CD4-positive, alpha-beta T cell treated with Interferon gamma for 1 hour (primary cell): Measurements from ENCODE around the gene BLVRA.
A peak's percentile ranks its signal among the peaks of the same experiment; 100 is the strongest.

Experiments
- DNase-seq: peaks from one replicate; pipeline ENCODE4 v3.0.0-alpha.2; 2020

The BLVRA gene

DNA sequence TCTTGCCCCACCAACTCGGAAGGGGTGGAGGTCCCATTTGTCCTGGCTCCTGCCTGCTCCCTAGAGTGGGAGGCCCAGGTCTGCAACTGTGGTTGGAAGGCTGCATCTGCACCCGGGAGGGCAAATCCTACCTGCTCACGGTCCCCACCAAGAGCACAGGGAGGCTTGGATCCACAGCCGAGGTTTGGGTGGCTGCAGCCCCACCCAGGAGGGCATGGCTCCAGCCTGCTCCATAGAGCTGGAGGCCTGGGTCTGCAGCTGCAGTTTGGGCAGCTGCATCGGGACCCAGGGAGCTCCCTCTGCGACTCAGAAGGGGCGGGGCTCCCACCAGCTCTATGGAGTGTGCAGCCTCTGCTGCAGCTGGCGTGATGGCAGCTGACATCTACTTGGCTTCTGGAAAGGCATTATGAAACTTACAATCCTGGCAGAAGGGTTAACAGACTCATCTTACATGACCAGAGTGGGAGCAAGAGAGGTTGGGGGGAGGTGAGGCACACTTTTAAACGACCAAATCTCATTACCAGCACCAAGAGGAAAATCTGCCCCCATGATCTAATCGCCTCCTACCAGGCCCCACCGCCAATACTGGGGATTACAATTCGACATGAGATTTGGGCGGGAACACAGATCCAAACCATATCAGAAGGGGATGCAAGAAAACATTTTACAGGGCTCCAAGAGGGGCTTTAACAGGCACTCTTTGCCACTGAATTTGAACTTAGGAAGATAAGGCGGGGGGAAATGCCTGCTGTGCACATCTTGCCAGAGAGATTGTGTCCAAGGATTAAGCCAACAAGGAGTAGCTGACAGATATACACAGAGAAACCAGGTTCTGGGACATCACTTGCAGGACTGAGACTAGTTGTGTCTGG lies 8.2 kb upstream of the BLVRA start:
- DNase-seq, result no peak

GRCh38 chr7:43752411-43752810 lies 6.1 kb upstream of the BLVRA start:
- no peak for DNase-seq

DNA sequence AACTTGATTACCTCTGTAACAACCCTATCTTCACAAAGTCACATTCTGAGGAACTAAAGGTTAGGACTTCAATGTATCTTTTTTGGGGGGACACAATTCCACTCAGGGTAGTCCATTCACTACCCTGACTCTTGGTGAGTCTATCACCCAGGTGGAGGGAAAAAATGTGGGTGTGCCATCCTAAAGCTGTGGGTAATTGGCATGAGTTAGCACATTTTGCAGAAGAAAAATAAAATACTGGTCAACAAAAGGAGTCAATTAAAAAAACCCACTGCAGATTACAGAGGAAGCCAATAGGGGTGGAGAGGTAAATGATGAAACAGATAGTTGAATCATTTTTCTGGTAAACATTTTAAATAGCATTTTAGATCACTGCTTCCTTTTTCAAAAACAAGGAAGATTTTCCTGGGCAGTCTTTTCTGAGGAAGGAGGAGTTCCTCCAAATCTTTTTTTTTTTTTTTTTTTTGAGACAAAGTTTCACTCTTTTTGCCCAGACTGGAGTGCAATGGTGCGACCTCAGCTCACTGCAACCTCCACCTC lies 5.1 kb upstream of the BLVRA start:
- DNase-seq, result no peak

- no peak for DNase-seq
Observed at GRCh38 chr7:43753843-43754242, 4.6 kb upstream of the BLVRA start.

DNA sequence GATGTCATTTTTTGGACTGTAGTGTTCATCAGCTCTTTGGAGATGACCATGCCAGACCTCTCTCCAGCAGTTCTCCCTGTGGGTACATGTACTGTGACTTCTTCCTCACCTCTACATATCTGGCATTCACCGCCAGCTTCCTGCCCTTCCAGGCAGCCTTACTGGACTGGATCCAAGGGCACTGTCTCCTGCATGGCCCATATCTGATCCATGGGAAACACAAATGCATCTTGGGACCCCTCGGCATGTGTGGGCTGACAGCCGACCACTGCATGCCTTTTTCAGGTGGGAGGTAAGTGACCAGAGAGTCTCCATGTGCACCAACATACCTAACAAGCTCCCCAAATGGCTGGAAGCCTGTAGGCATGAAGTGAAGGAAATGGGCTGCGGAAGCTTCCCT lies 3.9 kb upstream of the BLVRA start:
- DNase-seq, result no peak

GRCh38 chr7:43756368-43757072 lies 2.0 kb upstream of the BLVRA start:
- no peak for DNase-seq

GRCh38 chr7:43757073-43757720 lies 1.3 kb upstream of the BLVRA start:
- no peak for DNase-seq

- peak; percentile 28 for DNase-seq
Observed at GRCh38 chr7:43758822-43759683, 573 bp downstream of the BLVRA start.

- DNase-seq, result no peak
Observed at GRCh38 chr7:43760861-43761260, 2.4 kb downstream of the BLVRA start.

GRCh38 chr7:43761382-43761781 lies 2.9 kb downstream of the BLVRA start:
- no peak for DNase-seq

- DNase-seq, result no peak
Observed at GRCh38 chr7:43761938-43762692, 3.6 kb downstream of the BLVRA start.

DNA sequence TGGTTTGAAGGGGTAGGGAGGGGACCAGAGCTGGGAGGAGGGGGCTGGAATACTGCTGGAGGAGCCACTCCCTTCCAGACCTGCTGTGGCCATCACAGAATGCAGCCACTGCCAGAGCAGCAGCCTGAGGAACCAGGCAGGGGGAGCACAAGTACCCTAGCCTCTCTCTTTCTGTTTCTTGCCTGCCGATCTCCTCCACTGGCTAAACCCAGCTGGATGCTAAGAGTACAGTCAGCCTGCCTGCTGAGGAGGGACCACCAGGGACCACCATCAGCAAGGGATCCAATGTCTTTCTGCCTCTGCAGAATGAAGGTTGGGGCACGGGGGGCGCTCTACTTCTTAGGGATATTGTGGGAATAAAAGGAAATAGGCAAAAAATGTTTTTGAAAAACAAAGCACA lies 4.7 kb downstream of the BLVRA start:
- DNase-seq, result no peak

DNA sequence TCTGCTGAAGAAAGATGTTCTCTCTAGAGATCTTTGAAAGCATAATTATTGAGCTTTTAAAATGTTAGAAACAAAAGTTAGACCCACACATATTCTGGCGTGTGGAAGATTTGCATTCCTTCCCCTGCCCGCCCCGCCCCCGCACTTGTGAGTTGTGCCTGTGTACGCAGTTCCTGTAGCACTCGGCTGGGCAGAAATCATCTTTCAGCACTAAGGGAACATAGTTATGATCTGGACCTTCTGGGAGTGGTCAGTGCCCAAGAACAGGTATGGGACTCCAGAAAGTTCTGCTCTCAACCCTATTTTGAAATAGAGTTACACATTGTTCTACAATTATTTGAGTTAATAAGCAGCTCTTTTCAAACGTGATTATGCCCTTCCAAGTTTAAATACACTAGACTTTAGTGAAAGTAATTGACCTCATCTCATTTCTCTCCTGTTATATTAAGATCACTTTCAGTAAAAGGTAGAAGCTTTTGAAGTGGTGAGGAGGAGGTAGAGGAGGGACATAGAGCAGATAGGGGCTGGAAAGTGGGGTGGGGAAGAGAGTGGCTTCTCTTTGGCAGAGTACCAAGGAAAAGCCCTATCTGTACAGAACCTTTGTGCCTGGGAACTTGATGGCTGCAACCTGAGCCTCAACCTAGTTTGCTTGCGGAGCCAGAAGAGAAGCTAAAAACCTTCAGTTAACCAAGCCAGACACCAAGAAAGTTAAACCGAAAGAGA lies 5.7 kb downstream of the BLVRA start:
- DNase-seq, result peak; percentile 36

DNA sequence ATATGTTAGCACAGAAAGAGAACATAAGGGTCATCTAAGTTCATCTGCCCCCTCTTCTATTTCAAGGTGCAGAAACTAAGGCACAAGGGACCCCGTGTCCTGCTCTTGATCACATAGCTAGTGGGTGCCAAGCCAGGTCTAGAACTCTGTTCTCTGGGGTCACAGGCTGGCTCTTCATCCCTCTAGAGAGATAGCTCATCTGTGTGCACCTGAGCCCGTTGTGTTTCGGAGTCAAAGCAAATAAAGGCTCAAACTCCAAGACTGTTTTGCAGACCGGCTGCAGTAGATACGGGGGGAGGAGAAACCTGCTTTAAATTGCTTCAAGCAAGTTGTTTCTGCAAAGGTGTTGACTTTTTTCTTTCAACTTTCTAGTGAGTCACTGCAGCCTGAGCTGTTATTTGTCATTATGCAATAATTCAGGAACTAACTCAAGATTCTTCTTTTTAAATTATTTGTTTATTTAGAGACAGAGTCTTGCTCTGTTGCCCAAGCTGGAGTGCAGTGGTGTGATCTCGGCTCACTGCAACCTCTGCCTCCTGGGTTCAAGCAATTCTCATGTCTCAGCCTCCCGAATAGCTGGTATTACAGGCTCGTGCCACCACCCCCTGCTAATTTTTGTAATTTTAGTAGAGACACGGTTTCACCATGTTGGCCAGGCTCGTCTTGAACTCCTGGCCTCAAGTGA lies 6.5 kb downstream of the BLVRA start:
- DNase-seq, result no peak

DNA sequence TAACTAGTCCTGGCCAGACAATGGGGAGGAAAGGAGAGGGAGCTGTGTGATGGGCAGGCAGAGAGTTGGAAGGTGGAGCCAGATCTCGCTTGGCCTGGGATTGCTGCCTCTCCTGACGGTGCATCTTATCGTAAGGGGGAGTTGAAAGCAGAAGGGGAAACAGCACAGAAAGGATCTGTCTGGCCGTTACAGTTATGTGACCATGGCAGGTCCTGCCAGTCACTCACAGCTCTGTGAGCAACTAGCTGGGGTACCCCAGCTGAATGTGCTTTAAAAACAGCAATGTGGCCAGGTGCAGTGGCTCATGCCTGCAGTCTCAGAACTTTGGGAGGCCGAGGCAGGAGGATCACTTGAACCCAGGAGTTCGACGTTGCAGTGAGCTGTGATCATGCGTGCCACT lies 8.1 kb downstream of the BLVRA start:
- DNase-seq, result no peak

DNA sequence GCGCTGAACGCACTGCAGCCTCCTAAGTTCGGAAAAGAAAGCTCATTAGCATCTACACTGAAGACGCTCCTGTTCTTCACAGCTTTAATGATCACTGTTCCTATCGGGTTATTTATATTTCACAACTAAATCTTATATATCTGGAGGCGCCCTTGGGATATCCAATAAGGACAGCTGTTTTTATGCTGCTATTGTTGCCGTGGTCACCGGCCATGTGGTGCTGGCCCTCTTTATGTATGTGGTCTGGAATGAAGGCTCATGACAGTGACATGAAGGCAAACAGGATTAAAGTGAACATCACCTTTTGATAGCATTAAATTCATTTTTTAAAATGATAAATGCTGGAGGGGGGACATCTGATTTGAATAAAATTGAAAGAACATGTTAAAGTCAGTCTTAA lies 8.8 kb downstream of the BLVRA start:
- no peak for DNase-seq

DNA sequence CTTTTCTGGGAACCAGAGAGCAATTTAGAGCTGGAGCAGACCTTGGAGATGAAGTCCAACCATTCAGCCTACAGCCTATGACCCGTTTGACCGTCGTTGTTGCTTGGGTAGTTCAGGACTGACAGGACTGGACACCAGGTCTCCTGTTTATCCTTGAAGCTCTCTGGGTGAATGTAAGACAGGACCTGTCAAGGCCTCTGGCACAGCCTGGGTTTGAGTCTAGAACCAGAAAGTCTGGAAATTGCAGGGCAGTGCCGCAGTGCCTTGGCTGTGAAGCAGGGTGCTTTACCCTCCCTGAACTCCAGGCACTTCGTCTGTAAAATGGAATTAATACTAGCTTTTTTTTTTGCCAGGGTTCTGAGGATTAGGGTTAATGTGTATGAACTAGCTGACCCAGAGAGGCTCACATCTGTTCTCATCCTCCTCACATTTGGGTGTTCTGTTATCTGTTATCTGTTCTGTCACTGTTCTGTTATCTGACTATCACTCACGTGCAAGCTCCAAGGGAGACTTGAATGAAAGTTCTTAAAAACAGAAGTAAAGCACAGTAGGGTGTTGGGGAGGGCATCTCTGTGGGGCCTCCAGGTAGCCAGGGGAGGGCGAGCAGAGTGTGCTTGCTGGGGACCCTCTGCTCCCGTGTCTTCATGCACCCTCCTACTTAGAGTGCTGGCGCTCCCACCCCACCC lies 9.9 kb downstream of the BLVRA start:
- no peak for DNase-seq

DNA sequence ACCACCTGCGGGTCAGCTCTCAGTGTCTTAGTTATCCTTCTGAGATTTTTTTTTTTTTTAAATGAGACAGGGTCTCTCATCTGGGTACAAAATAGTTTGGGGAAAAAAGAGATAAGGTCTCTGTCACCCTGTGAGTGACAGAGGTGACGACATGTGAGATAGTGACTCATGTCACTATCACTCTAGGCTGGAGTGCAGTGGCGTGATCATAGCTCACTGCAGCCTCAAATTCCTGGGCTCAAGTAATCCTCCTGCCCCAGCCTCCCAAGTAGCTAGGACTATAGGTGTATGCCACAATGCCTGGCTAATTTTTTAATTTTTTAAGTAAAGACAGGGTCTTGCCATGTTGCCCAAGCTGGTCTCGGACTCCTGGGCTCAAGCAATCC lies 10.4 kb downstream of the BLVRA start:
- no peak for DNase-seq

DNA sequence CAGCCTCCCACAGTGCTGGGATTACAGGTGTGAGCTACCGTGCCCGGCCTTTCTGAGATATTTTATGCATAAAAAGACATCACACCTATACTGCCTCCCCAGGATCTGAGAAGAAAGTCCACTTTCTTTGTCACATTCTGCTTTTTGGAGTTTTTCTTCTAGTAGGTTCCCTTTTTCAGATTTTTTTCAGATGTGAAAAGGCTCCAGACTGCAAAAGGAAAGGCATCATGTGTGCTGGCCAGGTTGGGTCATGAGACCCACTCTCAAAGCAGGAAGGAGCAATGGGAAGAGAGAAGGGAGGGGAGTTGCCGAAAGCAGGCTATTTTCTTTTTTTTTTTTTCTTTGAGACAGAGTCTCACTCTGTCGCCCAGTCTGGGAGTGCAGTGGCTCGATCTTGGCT lies 10.8 kb downstream of the BLVRA start:
- DNase-seq, result no peak
